Measurements from ENCODE around the gene PHPT1.

DNA sequence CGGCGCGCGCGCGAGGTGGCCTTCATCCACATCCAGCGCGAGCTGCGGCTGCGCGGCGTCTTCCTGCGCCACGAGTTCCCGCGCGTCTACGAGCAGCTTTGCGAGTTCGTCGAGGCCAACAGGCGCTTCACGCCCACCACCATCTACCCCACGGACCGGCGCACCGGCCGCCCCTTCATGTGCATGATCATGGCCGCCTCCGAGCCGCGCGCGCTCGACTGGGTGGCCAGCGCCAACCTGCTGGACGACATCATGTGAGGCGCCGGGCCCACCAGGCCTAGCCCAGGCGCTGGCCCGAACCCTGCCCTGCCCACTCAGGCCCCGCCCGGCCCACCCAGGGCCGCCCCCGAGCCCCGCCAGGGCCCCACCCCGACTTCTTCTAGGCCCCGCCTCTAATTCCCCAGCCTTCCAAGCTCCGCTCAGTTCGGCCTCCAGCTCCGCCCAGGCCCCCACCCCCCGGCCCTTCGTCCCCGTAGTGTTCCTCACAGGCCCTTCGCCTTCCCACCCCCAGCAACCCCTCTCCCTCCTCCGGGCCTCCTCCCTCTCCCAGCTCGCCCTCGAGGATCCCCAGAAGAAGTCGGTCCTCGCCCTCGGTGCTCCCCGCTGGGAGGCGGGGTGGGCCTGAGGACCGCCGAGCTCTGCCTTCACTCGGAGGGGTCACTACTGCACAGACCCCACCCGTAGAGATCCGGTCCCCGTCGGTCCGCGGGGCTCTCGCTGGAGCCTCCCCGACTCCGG, 2.0 kb upstream of the PHPT1 start:
- TF ChIP-seq, protein P1, sequence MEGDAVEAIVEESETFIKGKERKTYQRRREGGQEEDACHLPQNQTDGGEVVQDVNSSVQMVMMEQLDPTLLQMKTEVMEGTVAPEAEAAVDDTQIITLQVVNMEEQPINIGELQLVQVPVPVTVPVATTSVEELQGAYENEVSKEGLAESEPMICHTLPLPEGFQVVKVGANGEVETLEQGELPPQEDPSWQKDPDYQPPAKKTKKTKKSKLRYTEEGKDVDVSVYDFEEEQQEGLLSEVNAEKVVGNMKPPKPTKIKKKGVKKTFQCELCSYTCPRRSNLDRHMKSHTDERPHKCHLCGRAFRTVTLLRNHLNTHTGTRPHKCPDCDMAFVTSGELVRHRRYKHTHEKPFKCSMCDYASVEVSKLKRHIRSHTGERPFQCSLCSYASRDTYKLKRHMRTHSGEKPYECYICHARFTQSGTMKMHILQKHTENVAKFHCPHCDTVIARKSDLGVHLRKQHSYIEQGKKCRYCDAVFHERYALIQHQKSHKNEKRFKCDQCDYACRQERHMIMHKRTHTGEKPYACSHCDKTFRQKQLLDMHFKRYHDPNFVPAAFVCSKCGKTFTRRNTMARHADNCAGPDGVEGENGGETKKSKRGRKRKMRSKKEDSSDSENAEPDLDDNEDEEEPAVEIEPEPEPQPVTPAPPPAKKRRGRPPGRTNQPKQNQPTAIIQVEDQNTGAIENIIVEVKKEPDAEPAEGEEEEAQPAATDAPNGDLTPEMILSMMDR (IDR thresholded peaks at IDR 0.05 in 4 of 5, conservative IDR thresholded peaks at IDR 0.05 in 1 of 5) = no peak
- TF ChIP-seq POLR2A (IDR thresholded peaks at IDR 0.05) = no peak

Measured in gastrocnemius medialis (tissue), 4 donors.